ENCODE measurements around the gene CAPNS2.

The CAPNS2 gene

GRCh38 chr16:55566432-55567175, at the start of gene CAPNS2:
TSS of gene CAPNS2 (plus strand) at chr16:55566684. CDS start at chr16:55566757, 73 bp downstream.
- DNase-seq = no peak

- DNase-seq = no peak
These were observed 44.7 kb upstream of the CAPNS2 start for GRCh38 chr16:55521792-55522191.

- DNase-seq = no peak
These were observed 40.0 kb upstream of the CAPNS2 start for GRCh38 chr16:55526441-55526840.

- no peak for DNase-seq
These were observed 38.6 kb upstream of the CAPNS2 start for GRCh38 chr16:55527885-55528284.

GRCh38 chr16:55529018-55529417, 37.5 kb upstream of the CAPNS2 start:
- DNase-seq = no peak

GRCh38 chr16:55530316-55530856, 36.1 kb upstream of the CAPNS2 start:
- no peak for DNase-seq

GRCh38 chr16:55532227-55532626, 34.3 kb upstream of the CAPNS2 start:
- DNase-seq = no peak

- no peak for DNase-seq
These were observed 31.7 kb upstream of the CAPNS2 start for GRCh38 chr16:55534756-55535155.

- DNase-seq = no peak
These were observed 27.4 kb upstream of the CAPNS2 start for GRCh38 chr16:55539049-55539448.

GRCh38 chr16:55539488-55539887, 27.0 kb upstream of the CAPNS2 start:
- no peak for DNase-seq

GRCh38 chr16:55540221-55540620, 26.3 kb upstream of the CAPNS2 start:
- no peak for DNase-seq

- no peak for DNase-seq
These were observed 23.9 kb upstream of the CAPNS2 start for GRCh38 chr16:55542459-55543082.

GRCh38 chr16:55543472-55543871, 23.0 kb upstream of the CAPNS2 start:
- no peak for DNase-seq

- DNase-seq = no peak
These were observed 13.9 kb upstream of the CAPNS2 start for GRCh38 chr16:55552621-55553020.

- no peak for DNase-seq
These were observed 11.0 kb upstream of the CAPNS2 start for GRCh38 chr16:55555436-55555835.

GRCh38 chr16:55557186-55557585, 9.3 kb upstream of the CAPNS2 start:
- DNase-seq = no peak

GRCh38 chr16:55559233-55559632, 7.3 kb upstream of the CAPNS2 start:
- no peak for DNase-seq

- no peak for DNase-seq
These were observed 6.5 kb upstream of the CAPNS2 start for GRCh38 chr16:55559933-55560516.

GRCh38 chr16:55561319-55561848, 5.1 kb upstream of the CAPNS2 start:
- DNase-seq = no peak

- DNase-seq = no peak
These were observed 3.5 kb upstream of the CAPNS2 start for GRCh38 chr16:55562936-55563335.

- DNase-seq = no peak
These were observed 2.7 kb upstream of the CAPNS2 start for GRCh38 chr16:55563797-55564196.

- DNase-seq = no peak
These were observed 1.4 kb upstream of the CAPNS2 start for GRCh38 chr16:55565086-55565485.

GRCh38 chr16:55567382-55567781, 898 bp downstream of the CAPNS2 start:
- no peak for DNase-seq

- no peak for DNase-seq
These were observed 1.7 kb downstream of the CAPNS2 start for GRCh38 chr16:55568207-55568606.

All from stimulated activated CD4-positive, alpha-beta T cell treated with anti-CD3 and anti-CD28 coated beads, Interleukin-4, amount 100 ng/mL, for 1 hour (primary cell).